HG03520 (cell line): Measurements from ENCODE around the gene ASIC1.
A peak's percentile ranks its signal among the peaks of the same experiment; 100 is the strongest.
"Not testable (repeated sequence)": the region's sequence is repeated elsewhere in the genome, so short reads cannot be mapped to it uniquely, and the experiment has no call there.

Experiments
- ATAC-seq: cut with Tn5 transposase; IDR thresholded peaks from one replicate; pipeline ENCODE4 v1.9.1; 2021; ENCODE audit warnings: mild to moderate bottlenecking, moderate library complexity; ENCODE audit not compliant: unreplicated experiment

The ASIC1 gene

DNA sequence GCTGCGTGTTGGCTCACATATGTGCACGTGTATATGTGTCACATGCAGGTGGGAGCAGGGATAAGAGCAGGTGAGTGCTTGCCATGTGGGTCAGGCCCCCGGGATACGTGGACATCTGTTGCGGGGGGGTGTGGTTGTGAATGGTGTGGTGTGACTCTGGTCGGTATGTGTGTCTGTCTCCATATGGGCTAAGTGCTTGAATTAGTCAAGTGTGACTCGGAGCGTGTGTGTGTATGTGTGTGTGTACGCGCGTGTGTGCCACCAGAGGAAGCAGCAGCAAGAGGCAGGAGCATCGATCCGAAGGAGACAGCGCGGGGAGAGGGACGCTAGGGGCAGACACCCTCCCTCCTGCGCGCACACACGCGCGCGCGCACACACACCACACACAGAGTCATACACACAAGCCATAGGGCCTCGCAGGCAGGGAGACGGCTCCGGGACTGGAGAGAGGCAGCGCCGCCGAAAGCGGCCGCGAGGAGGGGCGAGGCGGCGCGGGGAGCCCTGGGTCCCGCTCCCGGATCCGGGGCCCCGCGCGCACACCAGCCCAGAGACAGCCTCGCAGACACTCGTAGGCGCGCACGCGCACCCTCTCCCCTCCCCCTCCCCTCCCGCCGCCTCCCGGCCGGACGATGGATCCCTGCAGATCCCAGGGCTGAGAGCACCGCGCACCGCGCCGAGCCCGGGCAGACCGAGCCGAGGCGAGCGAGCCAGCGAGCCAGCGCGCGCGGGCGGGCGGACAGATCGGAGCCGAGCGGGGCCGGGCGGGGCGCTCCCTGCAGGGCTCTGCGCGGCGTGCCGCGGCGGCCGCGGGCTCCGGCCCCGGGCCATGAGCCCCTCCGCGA is at the start of gene ASIC1:
TSS of gene ASIC1 (plus strand) at position 597 of the 842 bp plus-strand sequence. CDS start 1,171 bp downstream, outside the sequence.
- ATAC-seq, result no peak

DNA sequence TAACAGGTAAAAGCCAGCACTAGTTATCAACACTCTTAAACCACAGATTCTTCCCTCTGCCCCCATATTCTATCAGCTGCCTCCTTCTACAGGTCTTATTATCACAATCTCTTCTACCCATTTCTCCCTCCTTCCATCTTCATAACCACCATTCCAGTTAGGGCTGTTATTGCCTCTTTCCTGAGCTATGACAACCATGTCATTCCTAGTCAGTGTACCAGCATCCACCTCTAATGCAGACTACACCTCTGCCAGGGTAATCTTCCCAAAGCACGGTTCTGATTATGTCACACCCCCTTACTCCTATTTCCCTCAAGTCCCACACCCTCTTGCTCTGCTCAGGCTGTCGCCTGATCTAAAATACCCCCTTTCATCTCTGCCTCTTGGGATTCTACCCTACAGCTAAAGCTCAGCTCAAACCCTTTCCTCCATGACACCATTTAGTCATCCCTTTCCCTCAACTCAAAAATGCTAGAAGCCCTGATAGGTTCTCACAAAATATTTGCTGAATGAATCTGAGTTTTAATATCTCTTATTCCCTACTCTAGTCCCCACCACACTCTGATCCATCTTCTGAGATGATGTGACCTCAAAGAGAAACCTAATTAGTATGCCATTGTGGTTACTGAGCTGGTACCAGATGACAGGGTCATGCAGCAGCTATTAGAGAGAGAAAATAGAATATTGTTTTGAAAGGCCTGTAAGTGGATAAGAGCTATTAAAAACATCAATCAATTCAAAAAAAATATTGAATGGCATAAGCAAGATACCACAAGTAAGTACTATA is 43.8 kb upstream of the ASIC1 start:
- ATAC-seq, result no peak

DNA sequence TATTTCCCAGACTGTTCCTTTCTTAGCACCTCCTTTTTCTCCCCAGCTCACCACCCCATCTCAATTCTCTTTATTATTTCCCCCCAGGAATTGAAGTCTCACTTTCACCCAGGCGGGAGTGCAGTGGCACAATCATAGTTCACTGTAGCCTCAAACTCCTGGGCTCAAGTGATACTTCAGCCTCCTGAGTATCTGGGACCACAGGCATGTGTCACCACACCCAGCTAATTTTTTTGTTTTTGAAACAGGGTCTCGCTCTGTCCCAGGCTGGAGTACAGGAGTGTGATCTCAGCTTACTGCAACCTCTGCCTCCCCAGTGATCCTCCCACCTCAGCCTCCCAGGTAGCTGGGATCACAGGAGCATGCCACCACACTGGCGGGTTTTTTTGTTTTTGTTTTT is 43.1 kb upstream of the ASIC1 start:
- no peak for ATAC-seq

DNA sequence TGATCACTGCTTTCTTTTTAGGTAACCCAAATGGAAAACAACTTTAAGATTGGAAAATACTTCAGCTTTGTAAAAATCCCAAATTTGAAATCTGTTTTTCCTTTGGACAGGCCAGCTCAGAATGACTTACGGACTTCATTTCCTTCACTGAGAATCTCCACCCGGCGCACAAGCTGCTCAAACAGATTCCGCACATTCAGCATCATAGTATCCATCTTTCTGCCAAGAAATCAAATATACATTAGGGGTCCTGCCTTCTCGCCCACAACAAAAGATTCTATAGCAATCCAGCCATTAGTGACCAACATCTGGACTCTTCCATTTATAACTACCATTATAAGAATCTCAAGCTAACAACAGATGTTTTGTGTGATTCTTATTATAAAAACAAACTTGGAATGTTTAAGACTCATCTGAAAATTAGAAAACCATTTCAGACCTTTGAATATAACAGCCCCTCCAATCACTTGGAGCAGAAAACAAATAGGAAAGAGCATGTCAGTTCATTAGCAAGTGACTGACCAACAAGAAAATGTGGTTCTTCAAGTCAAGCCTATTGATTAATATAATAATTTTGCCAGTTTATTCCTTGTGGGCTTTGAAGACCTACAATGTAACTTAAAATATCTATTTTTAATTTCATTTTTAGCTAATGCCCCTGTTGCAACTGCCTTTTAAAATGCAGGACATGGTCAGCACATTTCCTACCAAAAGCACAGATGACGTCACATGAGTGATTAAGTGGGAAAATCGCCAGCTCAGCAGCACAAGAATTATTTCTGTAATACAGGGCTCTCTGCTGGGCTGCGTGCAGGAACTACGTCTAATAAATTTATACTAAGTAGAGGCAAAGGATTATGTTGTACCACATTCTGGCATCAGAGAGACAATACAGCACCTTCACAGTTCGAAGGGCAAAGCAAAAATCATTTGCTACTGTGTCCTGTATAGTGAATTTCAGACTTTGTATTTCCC is 40.6 kb upstream of the ASIC1 start:
- no peak for ATAC-seq

DNA sequence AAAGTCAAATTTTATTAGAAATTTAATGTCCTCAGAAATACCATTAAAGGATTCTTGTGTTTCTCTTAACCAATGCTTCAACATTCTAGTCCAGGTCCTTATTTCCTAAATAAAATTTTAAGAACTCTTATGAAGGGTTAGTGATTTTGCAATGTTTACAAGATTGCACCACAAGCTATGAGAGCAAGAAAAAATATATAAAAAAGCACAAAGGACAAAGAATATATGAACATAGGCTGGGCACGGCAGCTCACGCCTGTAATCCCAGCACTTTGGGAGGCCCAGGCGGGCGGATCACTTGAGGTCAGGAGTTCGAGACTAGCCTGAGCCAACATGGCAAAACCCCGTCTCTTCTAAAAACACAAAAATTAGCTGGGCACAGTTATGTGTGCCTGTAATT is 39.8 kb upstream of the ASIC1 start:
- no peak for ATAC-seq

DNA sequence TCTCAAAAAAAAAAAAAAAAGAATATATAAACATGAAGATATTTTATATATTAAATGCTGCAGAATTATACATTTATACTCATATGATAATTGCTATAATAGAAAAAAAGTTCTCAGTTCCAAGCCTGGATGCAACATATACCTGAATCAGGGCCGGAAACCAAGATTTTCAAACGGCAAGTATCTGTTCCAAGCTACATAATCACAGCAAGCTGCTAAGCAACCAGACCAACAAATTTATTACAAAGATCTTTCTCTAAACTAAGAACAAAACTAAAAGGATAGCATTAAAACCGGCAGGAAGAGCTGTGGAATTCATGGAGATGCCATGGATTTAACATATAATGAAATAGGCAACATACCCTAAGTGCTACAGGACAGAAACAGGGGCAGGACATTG is 39.2 kb upstream of the ASIC1 start:
- no peak for ATAC-seq

DNA sequence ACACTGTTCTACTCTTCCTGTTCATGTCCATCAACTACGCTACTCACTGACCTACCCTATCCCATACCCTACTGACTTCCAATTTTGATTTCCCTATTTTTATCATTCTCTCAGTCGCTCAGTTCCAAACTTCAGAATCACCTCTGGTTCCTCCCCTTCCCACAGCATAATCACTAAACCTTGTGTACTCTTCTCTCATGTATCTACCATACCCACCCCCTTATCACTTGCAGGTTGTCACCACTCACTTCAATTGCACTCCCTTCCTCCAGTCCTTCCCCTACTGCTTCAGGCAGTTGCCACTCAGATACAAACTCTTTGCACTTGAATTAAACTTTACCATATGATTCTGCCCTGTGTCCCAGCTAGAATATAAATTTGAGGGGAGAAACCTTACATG is 38.4 kb upstream of the ASIC1 start:
- no peak for ATAC-seq

DNA sequence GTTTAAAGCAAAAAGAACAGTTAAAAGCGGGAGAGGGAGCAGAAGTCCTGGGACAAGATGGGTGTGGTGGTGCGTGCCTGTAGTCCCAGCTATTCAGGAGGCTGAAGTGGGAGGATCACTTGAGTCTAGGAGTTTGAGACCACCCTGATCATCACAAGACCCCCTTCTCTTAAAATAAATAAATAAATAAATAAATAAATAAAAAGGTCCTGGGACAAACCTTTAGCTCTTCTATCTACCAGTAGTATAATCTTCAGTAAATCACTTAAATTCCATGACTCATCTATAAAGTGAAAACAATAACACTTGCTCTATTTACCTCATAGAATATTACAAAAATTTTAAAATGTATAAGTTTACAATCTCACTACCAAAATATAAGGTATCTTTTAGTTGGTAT is 37.9 kb upstream of the ASIC1 start:
- no peak for ATAC-seq

DNA sequence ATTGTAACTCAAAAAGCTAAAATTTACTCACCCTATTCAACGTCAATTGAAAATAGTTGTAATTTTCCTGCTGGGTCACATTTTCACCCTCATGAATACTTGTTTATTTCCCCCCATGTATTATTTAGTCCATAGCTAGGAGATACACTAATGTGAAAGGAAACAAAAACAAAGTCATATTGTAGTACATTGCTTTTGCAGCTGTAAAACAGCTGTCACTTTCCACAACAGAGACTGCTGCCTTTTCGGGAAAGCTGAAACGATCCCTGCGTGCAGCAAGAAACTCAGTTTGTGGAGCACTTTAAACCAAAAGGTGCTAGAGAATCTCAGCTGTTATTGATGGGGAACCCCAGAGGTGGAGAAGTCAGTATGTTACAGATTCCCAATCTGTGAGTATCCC is 36.4 kb upstream of the ASIC1 start:
- ATAC-seq, result no peak

DNA sequence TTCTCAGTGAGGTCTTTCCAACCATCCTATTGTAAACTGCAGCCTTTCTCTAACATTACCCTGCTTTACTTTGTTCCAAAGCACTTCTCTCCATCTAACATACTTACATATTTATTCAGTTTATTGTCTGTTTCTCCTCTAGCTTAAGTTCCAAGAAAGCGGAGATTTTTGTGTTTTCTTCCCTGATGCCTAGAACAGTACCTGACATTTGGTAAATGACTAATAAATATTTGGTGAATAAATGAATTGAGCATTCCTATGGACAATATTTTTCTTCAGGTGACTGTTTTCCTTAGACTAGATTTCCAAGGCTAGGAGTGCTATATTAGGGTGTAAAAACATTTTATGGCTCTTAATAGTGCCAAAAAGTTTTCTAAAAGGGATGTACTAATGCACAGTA is 34.5 kb upstream of the ASIC1 start:
- no peak for ATAC-seq

DNA sequence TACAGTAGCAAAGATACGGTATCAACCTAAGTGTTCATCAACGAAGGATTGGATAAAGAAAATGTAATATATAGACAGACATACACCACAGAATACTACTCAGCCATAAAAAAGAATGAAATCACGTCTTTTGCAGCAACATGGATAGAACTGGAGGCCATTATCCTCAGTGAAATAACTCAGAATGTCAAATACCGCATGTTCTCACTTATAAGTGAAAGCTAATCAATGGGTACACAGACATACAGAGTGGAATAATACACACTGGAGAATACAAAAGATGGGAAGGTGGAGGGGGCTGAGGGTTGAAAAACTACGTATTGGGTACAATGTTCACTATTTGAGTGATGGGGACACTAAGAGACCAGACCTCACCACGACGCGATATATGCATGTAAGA is 33.2 kb upstream of the ASIC1 start:
- no peak for ATAC-seq

DNA sequence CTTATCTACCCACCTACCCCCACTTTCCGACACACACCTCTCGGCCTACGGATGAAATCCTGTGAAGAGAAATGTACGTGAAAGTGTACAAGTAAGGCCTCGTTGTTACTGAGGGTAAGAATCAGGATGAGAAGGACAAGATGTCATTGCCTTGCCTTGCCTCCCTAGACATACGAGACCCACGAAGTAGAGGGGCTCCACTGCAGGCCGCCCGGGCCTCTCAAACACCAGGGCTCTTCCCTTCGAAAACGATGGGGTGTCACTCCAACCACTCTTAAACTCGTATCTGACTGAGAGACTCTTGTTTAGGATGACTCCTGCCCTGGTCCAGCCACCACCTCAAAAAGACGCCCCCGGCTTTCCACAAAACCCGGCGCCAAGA is 32.6 kb upstream of the ASIC1 start:
- no peak for ATAC-seq

DNA sequence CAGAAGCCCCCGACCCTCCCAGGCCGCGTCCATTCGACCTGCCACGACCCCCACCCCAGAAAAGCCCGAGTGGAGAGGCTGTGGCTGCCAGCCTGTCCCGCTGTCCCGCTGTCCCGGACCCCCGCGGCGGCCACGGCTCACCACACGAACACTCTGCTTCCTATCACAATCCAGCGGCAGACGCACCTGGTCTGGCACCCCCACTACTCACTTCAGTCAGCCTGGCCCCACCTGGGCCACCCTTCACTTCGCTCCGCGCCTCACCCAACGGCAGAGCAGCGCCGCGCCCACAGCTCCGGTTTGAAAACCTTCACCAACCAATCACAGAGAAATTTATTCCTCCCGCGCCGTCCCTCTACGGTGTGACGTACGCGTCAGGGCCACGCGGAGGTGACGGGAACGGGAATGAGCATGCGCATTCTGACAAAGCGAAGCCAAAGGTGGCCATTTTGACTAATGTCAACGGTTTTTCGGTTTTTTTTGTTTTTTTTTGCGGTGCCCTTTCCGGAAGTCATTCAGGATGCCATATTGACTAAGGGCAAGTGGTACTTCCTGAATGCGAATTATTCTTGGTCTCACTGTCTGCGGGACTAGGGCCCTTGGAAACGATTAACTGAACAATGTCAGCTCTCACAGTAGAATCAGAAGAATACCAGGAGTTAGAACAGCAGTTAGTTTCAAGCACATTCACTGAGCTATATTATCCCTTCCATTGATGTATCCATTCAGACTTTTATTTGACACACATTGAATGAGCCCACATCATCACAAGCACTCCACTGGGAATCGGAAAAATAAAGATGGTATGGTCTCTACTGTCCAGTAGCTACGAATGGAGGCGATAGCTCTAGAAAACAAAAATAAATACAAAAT is 32.0 kb upstream of the ASIC1 start, which contains the start of gene RACGAP1:
TSS of gene RACGAP1 (minus strand) at position 308 of the 873 bp plus-strand sequence. CDS start 8,779 bp downstream, outside the sequence.
- ATAC-seq, result peak; percentile 93

DNA sequence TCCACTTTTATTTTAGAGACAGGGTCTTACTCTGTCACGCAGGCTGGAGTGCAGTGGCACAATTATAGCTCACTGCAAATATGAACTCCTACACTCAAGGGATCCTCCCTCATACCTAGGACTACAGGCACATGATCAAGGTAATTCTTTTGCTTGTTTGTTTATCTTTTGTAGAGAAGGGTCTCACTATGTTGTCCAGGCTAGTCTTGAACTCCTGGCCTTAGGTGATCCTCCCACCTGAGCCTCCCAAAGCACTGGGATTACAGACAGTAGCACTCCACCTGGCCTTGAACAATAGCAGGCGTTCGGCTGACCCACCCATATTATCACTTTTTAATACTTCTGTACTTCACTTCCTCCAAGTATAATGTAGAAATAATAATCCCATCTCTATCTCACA is 30.7 kb upstream of the ASIC1 start:
- ATAC-seq, result no peak

DNA sequence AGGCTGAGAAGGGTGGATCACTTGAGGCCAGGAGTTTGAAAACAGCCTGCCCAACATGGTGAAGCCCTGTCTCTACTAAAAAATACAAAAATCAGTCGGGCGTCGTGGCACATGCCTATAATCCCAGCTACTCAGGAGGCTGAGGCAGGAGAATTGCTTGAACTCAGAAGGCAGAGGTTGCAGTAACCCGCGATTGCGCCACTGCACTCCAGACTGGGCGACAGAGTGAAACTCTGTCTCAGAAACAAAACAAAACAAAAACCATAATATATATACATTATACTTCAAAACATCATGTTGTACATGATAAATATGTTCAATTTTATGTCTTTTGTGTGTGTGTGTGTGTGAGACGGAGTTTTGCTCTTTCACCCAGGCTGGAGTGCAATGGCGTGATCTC is 26.9 kb upstream of the ASIC1 start:
- ATAC-seq, result not testable (repeated sequence)

DNA sequence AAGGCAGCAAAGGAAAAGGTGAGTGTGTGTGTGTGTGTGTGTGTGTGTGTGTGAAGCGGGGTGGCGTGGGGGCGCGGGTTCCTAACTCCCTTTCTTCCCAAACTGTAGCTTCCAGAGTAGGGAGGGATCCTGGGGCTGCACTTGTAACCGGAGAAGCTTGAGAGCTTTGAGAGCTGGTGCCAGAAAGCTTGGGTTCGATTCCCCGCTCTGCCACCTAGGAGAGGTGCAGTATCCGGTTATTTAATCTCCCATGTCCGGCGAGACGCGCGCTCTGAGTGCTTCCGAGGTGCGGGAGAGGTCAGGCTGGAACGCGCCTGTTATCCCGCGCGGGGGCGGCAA is 24.9 kb upstream of the ASIC1 start:
- ATAC-seq, result no peak

DNA sequence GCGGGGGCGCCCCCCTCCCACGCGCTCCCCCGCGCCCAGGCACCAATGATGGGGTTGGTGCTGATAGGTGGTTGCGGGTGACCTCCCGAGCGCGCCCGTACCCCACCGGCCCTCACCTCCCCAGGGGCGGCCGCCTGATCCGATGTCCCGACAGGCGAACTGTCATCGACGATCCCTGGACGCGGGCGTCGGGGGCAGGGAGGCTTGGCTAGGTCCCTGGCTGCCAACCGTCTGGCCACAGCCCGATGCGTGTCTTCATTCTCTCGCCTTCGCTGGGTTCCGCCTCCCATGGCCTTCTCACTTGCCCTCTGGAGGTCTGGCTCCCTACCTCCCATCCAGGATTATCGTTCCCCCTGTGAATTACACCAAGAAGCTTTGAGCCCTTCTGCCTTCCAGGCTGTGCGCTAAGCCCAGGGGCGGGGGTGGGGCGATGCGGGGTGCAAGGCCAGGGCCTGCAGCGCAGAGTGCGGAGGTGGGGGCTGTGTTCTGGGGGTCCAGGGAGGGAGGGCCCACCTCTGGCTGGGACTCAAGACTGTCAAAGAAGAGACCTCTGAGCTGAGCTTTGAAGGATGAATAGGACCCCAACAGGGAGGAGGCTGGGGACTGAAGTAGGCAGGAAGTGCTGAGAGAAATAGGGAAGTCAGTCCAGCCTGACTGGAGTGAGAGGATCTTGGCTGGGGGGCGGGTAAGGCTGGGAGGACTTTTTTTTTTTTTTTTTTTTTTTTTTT is 24.4 kb upstream of the ASIC1 start:
- no peak for ATAC-seq

DNA sequence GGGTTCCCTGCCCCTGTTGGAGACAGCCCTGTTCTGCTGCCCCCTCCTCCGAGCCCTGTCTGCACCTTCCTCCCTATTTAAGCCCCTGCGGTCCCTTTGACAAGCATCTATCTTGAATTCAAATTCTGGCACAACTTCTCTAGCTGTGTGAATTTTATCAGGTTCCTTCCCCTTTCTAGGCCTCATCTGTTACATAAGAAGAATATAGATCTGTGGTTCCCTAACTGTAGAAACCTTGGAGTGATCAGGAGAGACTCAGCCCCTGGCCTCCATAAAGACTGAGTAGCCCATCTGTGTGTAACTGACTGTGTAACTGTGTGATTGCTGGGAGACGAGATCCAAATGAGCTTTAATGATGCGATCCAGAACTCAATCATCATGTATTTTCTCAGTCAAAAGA is 19.1 kb upstream of the ASIC1 start:
- no peak for ATAC-seq

DNA sequence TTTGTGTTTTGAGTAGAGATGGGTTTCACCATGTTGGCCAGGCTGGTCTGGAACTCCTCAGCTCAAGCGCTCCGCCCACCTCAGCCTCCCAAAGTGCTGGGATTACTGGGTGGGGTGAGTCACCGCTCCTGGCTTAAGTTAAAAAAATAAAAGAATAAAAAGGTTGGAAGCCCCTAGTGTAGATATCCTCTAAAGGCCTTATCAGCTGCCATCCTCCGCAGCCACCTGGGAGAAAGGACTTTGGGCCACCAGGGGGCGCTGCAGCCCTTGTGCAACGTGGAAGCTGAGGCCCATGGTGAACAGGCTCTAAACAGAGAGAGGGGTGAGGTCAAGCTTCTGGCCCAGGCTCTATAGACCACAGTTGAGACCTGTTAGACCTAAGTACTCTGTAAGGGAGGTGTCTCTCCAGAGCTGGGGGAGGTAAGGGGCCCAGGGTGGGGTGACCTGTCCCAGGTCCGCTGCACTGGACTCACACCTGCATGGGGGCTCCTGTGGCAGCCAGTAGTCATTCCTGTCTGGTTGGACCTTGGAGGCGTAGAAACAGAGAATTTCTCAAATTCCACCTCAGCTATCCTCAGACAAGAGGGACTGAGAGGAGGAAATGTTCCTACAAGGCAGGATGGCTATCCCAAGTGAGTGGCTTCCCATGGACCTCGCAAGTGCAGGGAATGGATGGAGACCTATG is 18.1 kb upstream of the ASIC1 start:
- ATAC-seq, result no peak
